Hepatocyte (in vitro differentiated cells): Measurements from ENCODE around the gene AK3. TPM values are rescaled to one million over a fixed set of nuclear protein-coding genes. Genes with fewer than 3 reads are reported as not detected.

Source experiments
- DNase-seq: peaks from one replicate; pipeline ENCODE4 v3.0.0-alpha.2; 2016; ENCODE audit warnings: low spot score
- H2AFZ ChIP-seq: fragments of 200-600 bp; sonication (generic); 2 replicates; pipeline ENCODE4 v1.6.0; 2016; ENCODE audit warnings: antibody characterized with exemption, mild to moderate bottlenecking
- H3K27ac ChIP-seq: fragments of 200-600 bp; sonication (generic); 2 replicates; pipeline ENCODE4 v1.5.1; 2016; ENCODE audit warnings: mild to moderate bottlenecking
- H3K27me3 ChIP-seq: fragments of 200-600 bp; sonication (generic); 2 replicates; pipeline ENCODE4 v1.6.1; 2016
- H3K36me3 ChIP-seq: fragments of 200-600 bp; sonication (generic); replicated peaks from 2 replicates; pipeline ENCODE4 v1.5.1; 2016; ENCODE audit warnings: low read depth; ENCODE audit not compliant: insufficient read depth
- H3K4me1 ChIP-seq: fragments of 200-600 bp; sonication (generic); 2 replicates; pipeline ENCODE4 v1.5.1; 2016; ENCODE audit warnings: mild to moderate bottlenecking, moderate library complexity; ENCODE audit not compliant: insufficient read depth
- H3K4me2 ChIP-seq: fragments of 200-600 bp; sonication (generic); 2 replicates; pipeline ENCODE4 v1.6.0; 2016
- H3K4me3 ChIP-seq: fragments of 200-600 bp; sonication (generic); 2 replicates; pipeline ENCODE4 v1.5.1; 2016; ENCODE audit warnings: mild to moderate bottlenecking
- H3K79me2 ChIP-seq: fragments of 200-600 bp; sonication (generic); 2 replicates; pipeline ENCODE4 v1.6.0; 2017; ENCODE audit warnings: mild to moderate bottlenecking
- H3K9me2 ChIP-seq: fragments of 200-600 bp; sonication (generic); replicated peaks from 2 replicates; pipeline ENCODE4 v1.6.0; 2017; ENCODE audit warnings: mild to moderate bottlenecking; ENCODE audit not compliant: insufficient read depth
- H3K9me3 ChIP-seq: fragments of 200-600 bp; sonication (generic); 2 replicates; pipeline ENCODE4 v1.5.1; 2016; ENCODE audit warnings: low read depth, mild to moderate bottlenecking
- H4K20me1 ChIP-seq: fragments of 200-600 bp; sonication (generic); 2 replicates; pipeline ENCODE4 v1.6.0; 2016; ENCODE audit warnings: mild to moderate bottlenecking; ENCODE audit not compliant: insufficient read depth, poor library complexity, severe bottlenecking
- EZH2 ChIP-seq: fragments of 200-600 bp; sonication (generic); IDR thresholded peaks from 2 replicates; pipeline ENCODE4 v1.6.1; 2016; ENCODE audit warnings: antibody characterized with exemption, mild to moderate bottlenecking, borderline replicate concordance
- EZH2phosphoT487 ChIP-seq: fragments of 200-600 bp; sonication (generic); IDR thresholded peaks from one replicate; pipeline ENCODE4 v1.6.1; 2018; ENCODE audit warnings: antibody characterized with exemption, mild to moderate bottlenecking, low read depth, moderate library complexity; ENCODE audit not compliant: unreplicated experiment, severe bottlenecking
- WGBS: methylation state at CpG from one replicate; pipeline ENCODE4 v1.1.6; 2016; ENCODE audit warnings: low lambda C conversion rate; ENCODE audit errors: missing lambda C conversion rate; 5-methylcytosine and 5-hydroxymethylcytosine counted together
- polyA plus RNA-seq: library from polyadenylated mRNA; unstranded; fragments of >200 nt; fragmentation: Nextera tagmentation; extraction: Ambion mirVana; gene quantifications from 2 replicates; pipeline ENCODE4 v1.2.1, GENCODE V29; 2016
- total RNA-seq: library from RNA; depleted of rRNA; stranded (reverse); fragments of >200 nt; gene quantifications from 2 replicates; pipeline ENCODE4 v1.2.3, GENCODE V29; 2014
- TF ChIP-seq, protein P1 (sequence below): fragments of 200-600 bp; sonication (generic); IDR thresholded peaks from 2 replicates; pipeline ENCODE4 v1.5.1; 2016; ENCODE audit warnings: antibody characterized with exemption, mild to moderate bottlenecking; ENCODE audit not compliant: poor library complexity

AK3 gene
- total and polyA plus RNA-seq, 2 experiments from 2014 or later, result 102 to 141 TPM

- no peaks in the 10 kb centered on the region for H3K36me3 ChIP-seq
- no peaks in the 10 kb centered on the region for H3K9me2 ChIP-seq
- H3K9me3 ChIP-seq, result no peaks in the 10 kb centered on the region
- peak overlapping the region; percentile 96 for H3K27ac ChIP-seq
- TF ChIP-seq EZH2phosphoT487 (no peak), EZH2 (no peak)
- TF ChIP-seq, protein P1, sequence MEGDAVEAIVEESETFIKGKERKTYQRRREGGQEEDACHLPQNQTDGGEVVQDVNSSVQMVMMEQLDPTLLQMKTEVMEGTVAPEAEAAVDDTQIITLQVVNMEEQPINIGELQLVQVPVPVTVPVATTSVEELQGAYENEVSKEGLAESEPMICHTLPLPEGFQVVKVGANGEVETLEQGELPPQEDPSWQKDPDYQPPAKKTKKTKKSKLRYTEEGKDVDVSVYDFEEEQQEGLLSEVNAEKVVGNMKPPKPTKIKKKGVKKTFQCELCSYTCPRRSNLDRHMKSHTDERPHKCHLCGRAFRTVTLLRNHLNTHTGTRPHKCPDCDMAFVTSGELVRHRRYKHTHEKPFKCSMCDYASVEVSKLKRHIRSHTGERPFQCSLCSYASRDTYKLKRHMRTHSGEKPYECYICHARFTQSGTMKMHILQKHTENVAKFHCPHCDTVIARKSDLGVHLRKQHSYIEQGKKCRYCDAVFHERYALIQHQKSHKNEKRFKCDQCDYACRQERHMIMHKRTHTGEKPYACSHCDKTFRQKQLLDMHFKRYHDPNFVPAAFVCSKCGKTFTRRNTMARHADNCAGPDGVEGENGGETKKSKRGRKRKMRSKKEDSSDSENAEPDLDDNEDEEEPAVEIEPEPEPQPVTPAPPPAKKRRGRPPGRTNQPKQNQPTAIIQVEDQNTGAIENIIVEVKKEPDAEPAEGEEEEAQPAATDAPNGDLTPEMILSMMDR, result no peak
- no peak overlapping the region for H2AFZ ChIP-seq
- H3K4me2 ChIP-seq, result peak overlapping the region; percentile 93
- H3K27me3 ChIP-seq, result no peaks in the 10 kb centered on the region
- peaks cover 25% of the 10 kb centered on the region for H3K79me2 ChIP-seq
- no peak overlapping the region for H3K4me3 ChIP-seq
- DNase-seq, result no peak
- no peaks in the 10 kb centered on the region for H4K20me1 ChIP-seq
- 84% methylated on average over 3 of the region's 3 CpGs for whole genome bisulfite sequencing
- peaks cover 30% of the 10 kb centered on the region for H3K4me1 ChIP-seq
These were observed 77.0 kb downstream of the AK3 start for GRCh38 chr9:4663956-4664355.

DNA sequence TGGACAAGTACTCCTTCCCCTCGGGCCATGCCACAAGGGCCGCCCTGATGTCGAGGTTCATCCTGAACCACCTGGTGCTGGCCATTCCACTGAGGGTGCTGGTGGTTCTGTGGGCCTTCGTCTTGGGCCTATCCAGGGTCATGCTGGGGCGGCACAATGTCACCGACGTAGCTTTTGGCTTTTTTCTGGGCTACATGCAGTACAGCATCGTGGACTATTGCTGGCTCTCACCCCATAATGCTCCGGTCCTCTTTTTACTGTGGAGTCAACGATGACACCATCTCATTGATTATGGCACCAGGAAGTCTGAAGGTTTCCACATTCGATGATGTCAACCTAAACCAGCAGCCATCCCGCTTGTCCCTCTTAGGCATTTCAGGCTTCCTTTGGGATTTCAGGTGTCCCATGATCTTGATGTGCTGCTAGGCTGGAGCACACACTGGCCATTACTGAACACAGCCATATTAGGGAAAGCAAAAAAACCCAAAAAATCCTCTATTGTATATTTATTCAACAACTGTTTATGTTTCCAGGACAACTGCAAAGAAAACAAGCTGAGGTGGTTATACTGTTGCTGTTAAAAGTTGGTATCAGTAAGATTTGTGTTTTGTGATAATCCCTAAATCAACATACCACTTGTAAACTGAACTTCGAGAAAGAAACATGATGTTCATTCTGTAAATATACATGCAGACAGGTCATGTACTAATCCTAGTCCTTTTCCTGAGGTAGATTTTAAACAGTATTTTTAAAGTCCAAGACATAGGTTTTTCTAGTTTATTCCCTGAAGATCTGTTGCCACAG, 77.8 kb downstream of the AK3 start:
- Histone ChIP-seq H3K4me3 (peak overlapping the region; percentile 93), H3K4me1 (peaks cover 36% of the 10 kb centered on the region), H2AFZ (peak overlapping the region; percentile 87), H3K4me2 (peak overlapping the region; percentile 93), H3K36me3 (no peaks in the 10 kb centered on the region), H3K79me2 (peaks cover 25% of the 10 kb centered on the region), H3K27ac (peak overlapping the region; percentile 96), H4K20me1 (no peaks in the 10 kb centered on the region), H3K27me3 (no peaks in the 10 kb centered on the region), H3K9me3 (no peaks in the 10 kb centered on the region), H3K9me2 (no peaks in the 10 kb centered on the region)
- TF ChIP-seq EZH2phosphoT487 (no peak), EZH2 (no peak)
- TF ChIP-seq, protein P1, result no peak
- WGBS, result 59% methylated on average over 13 of the region's 13 CpGs
- peak; percentile 51 for DNase-seq

- Histone ChIP-seq H3K4me2 (peak within 1 kb of the TSS; percentile 93), H3K27ac (peak within 1 kb of the TSS; percentile 96), H3K4me3 (peak within 1 kb of the TSS; percentile 93), H3K27me3 (no peaks in the 10 kb centered on the region), H3K79me2 (peaks cover 25% of the 10 kb centered on the region), H4K20me1 (no peaks in the 10 kb centered on the region), H3K9me3 (no peaks in the 10 kb centered on the region), H3K9me2 (no peaks in the 10 kb centered on the region), H3K36me3 (no peaks in the 10 kb centered on the region), H3K4me1 (peaks cover 39% of the 10 kb centered on the region), H2AFZ (peak within 1 kb of the TSS; percentile 87)
- DNase-seq, result peak; percentile 95
- 2% methylated on average over 68 of the region's 70 CpGs for WGBS
- TF ChIP-seq EZH2, result no peak
- TF ChIP-seq, protein P1, result peak; percentile 59
These were observed 78.7 kb downstream of the AK3 start, which contains the start of gene PLPP6 for GRCh38 chr9:4662108-4662988. TSS of gene PLPP6 (plus strand) at chr9:4662294. CDS start at chr9:4662376, 82 bp downstream.
